IMR-90 (cell line): Measurements from ENCODE around the gene SDR39U1. TPM values are rescaled to one million over a fixed set of nuclear protein-coding genes. Genes with fewer than 3 reads are reported as not detected.

Source experiments
- ATAC-seq: fragments of 200-7000 bp; cut with Tn5 transposase; 2 replicates; pipeline ENCODE4 v1.9.1; 2020; ENCODE audit warnings: low read depth, mild to moderate bottlenecking, moderate library complexity
- BruUV-seq: library from RNA; stranded (reverse); fragments of 400-500 nt; replicated peaks from 2 replicates; lab custom pipeline; 2021; lab: Mats Ljungman, UMichigan
- CTCF ChIA-PET: fragments of 300-600 bp; formaldehyde crosslinking; extraction: SDS; loops from one replicate; lab custom pipeline; 2021; ENCODE audit warnings: antibody characterized with exemption; lab: Yijun Ruan, JAX
- POLR2A ChIA-PET: fragments of 300-600 bp; sonication (Branson Sonifier 250); formaldehyde crosslinking; loops from one replicate; lab custom pipeline; 2022; ENCODE audit warnings: antibody characterized with exemption; ENCODE audit not compliant: unreplicated experiment; lab: Charles Lee
- DNase-seq: peaks from one replicate; pipeline ENCODE4 v3.0.0; 2013
- H2AFZ ChIP-seq: replicated peaks from 2 replicates; pipeline ENCODE3; 2013; ENCODE audit warnings: low read length, mild to moderate bottlenecking; ENCODE audit not compliant: poor library complexity
- H2AK5ac ChIP-seq: 2 replicates; pipeline ENCODE4 v1.6.1; 2013; ENCODE audit warnings: low read depth, low read length, inconsistent platforms
- H2AK9ac ChIP-seq: replicated peaks from 2 replicates; pipeline ENCODE3; 2013; ENCODE audit warnings: mild to moderate bottlenecking, low read depth, low read length, moderate library complexity; ENCODE audit not compliant: poor library complexity
- H2BK120ac ChIP-seq: 2 replicates; pipeline ENCODE4 v1.6.1; 2013; ENCODE audit warnings: low read depth, low read length, inconsistent platforms
- H2BK15ac ChIP-seq: 3 replicates; pipeline ENCODE4 v1.6.1; 2013; ENCODE audit warnings: low read depth, low read length, inconsistent platforms
- H2BK20ac ChIP-seq: 2 replicates; pipeline ENCODE4 v1.6.1; 2013; ENCODE audit warnings: low read depth, mild to moderate bottlenecking, inconsistent platforms, low read length, moderate library complexity
- H2BK5ac ChIP-seq: 2 replicates; pipeline ENCODE4 v1.6.1; 2013; ENCODE audit warnings: mild to moderate bottlenecking, low read depth, low read length, inconsistent platforms; ENCODE audit not compliant: poor library complexity, severe bottlenecking
- H3K14ac ChIP-seq: replicated peaks from 2 replicates; pipeline ENCODE4 v1.6.1; 2013; ENCODE audit warnings: low read depth, low read length, inconsistent platforms
- H3K18ac ChIP-seq: 2 replicates; pipeline ENCODE4 v1.6.1; 2013; ENCODE audit warnings: low read depth, low read length, control low read depth
- H3K23ac ChIP-seq: 2 replicates; pipeline ENCODE4 v1.6.1; 2013; ENCODE audit warnings: low read depth, low read length, inconsistent platforms
- H3K27ac ChIP-seq: 2 replicates; pipeline ENCODE4 v1.5.1; 2013; ENCODE audit warnings: mild to moderate bottlenecking, control low read depth, low read length; ENCODE audit not compliant: insufficient read depth
- H3K27me3 ChIP-seq: 2 replicates; pipeline ENCODE4 v1.6.1; 2013; ENCODE audit warnings: low read length; ENCODE audit not compliant: control insufficient read depth, insufficient read depth
- H3K36me3 ChIP-seq: 2 replicates; pipeline ENCODE4 v1.6.1; 2013; ENCODE audit warnings: low read length, mixed read lengths; ENCODE audit not compliant: control insufficient read depth, insufficient read depth
- H3K4ac ChIP-seq: 2 replicates; pipeline ENCODE4 v1.6.1; 2013; ENCODE audit warnings: low read depth, low read length, inconsistent platforms
- H3K4me1 ChIP-seq: 2 replicates; pipeline ENCODE4 v1.6.1; 2013; ENCODE audit warnings: low read length, mixed read lengths; ENCODE audit not compliant: control insufficient read depth, insufficient read depth
- H3K4me2 ChIP-seq: 2 replicates; pipeline ENCODE4 v1.6.1; 2013; ENCODE audit warnings: low read depth, mild to moderate bottlenecking, control low read depth, low read length, moderate library complexity
- H3K4me3 ChIP-seq: 2 replicates; pipeline ENCODE4 v1.5.1; 2013; ENCODE audit warnings: low read depth, mild to moderate bottlenecking, control low read depth, low read length, moderate library complexity; ENCODE audit not compliant: insufficient read depth
- H3K56ac ChIP-seq: 2 replicates; pipeline ENCODE4 v1.6.1; 2013; ENCODE audit warnings: low read length, inconsistent platforms; ENCODE audit not compliant: insufficient read depth; ENCODE audit errors: extremely low read depth
- H3K79me1 ChIP-seq, 2 experiments: 2 replicates each; pipeline ENCODE4 v1.6.1; 2013; ENCODE audit warnings: low read length in 2 of 2, inconsistent platforms in 1 of 2, low read depth in 1 of 2
- H3K9ac ChIP-seq: 2 replicates; pipeline ENCODE4 v1.6.1; 2013; ENCODE audit warnings: low read depth, low read length, control low read depth
- H3K9me1 ChIP-seq: 2 replicates; pipeline ENCODE4 v1.6.1; 2013; ENCODE audit warnings: low read length, inconsistent platforms; ENCODE audit not compliant: insufficient read depth
- H3K9me3 ChIP-seq: 2 replicates; pipeline ENCODE4 v1.6.1; 2013; ENCODE audit warnings: low read length; ENCODE audit not compliant: control insufficient read depth, insufficient read depth
- H4K20me1 ChIP-seq: 2 replicates; pipeline ENCODE4 v1.6.1; 2013; ENCODE audit warnings: low read length, inconsistent platforms; ENCODE audit not compliant: insufficient read depth
- H4K5ac ChIP-seq: 2 replicates; pipeline ENCODE4 v1.6.1; 2013; ENCODE audit warnings: mild to moderate bottlenecking, low read depth, low read length, control low read depth
- H4K8ac ChIP-seq, 2 experiments: 2 replicates each; pipeline ENCODE4 v1.6.1; 2013; ENCODE audit warnings: low read depth in 2 of 2, low read length in 2 of 2, control low read depth in 1 of 2, inconsistent platforms in 1 of 2
- H4K91ac ChIP-seq: 2 replicates; pipeline ENCODE4 v1.6.1; 2013; ENCODE audit warnings: low read depth, low read length, inconsistent platforms; ENCODE audit not compliant: insufficient read depth
- BHLHE40 ChIP-seq: fragments of 150-350 bp; IDR thresholded peaks from 2 replicates; pipeline ENCODE4 v1.6.1; 2016; ENCODE audit warnings: mild to moderate bottlenecking, low read depth, low read length
- CHD1 ChIP-seq: IDR thresholded peaks from 2 replicates; pipeline ENCODE4 v1.6.1; 2012; ENCODE audit warnings: low read depth, low read length, improper control_type of control experiment
- FOS ChIP-seq: fragments of 150-350 bp; IDR thresholded peaks from 2 replicates; pipeline ENCODE4 v1.6.1; 2016; ENCODE audit warnings: low read depth, low read length
- MAFK ChIP-seq: IDR thresholded peaks from 2 replicates; pipeline ENCODE4 v1.6.1; 2012; ENCODE audit warnings: low read depth, low read length, improper control_type of control experiment
- MAZ ChIP-seq: IDR thresholded peaks from 2 replicates; pipeline ENCODE4 v1.6.1; 2012; ENCODE audit warnings: low read depth, mild to moderate bottlenecking, low read length, improper control_type of control experiment, moderate library complexity, borderline replicate concordance
- MXI1 ChIP-seq: IDR thresholded peaks from 2 replicates; pipeline ENCODE4 v1.6.1; 2012; ENCODE audit warnings: low read depth, mild to moderate bottlenecking, low read length, moderate library complexity, borderline replicate concordance
- NFE2L2 ChIP-seq: fragments of 150-350 bp; IDR thresholded peaks from 2 replicates; pipeline ENCODE4 v1.6.1; 2016; ENCODE audit warnings: low read depth, mild to moderate bottlenecking, low read length
- RAD21 ChIP-seq: IDR thresholded peaks from 2 replicates; pipeline ENCODE4 v1.6.1; 2012; ENCODE audit warnings: low read length, improper control_type of control experiment
- RCOR1 ChIP-seq: IDR thresholded peaks from 2 replicates; pipeline ENCODE4 v1.6.1; 2012; ENCODE audit warnings: mild to moderate bottlenecking, low read length, improper control_type of control experiment; ENCODE audit not compliant: insufficient replicate concordance
- SMC3 ChIP-seq: fragments of 150-350 bp; IDR thresholded peaks from 2 replicates; pipeline ENCODE4 v1.6.1; 2016; ENCODE audit warnings: low read depth, mild to moderate bottlenecking, antibody characterized with exemption, low read length, moderate library complexity
- WGBS, 2 experiments: methylation state at CpG; one replicate each; pipeline versions ENCODE4 v1.1.5 to v1.1.7; 2013; ENCODE audit warnings: missing lambda C conversion rate in 2 of 2; ENCODE audit not compliant: insufficient read length in 1 of 2; ENCODE audit errors: extremely low coverage in 2 of 2; 5-methylcytosine and 5-hydroxymethylcytosine counted together
- dilution Hi-C: fragments of 300-500 bp; cut with HindIII; formaldehyde crosslinking; loops from one replicate; pipeline ENCODE4 v1.14.3; 2018; ENCODE audit warnings: low sequenced_read_pairs; ENCODE audit not compliant: unreplicated experiment
- in situ Hi-C: fragments of 300-500 bp; cut with MboI; formaldehyde crosslinking; loops from 3 replicates; pipeline ENCODE4 v1.14.3; 2019; ENCODE audit warnings: low sequenced_read_pairs, inconsistent platforms, mixed read lengths
- intact Hi-C: fragments of 100-400 bp; cut with micrococcal nuclease; formaldehyde crosslinking; loops from 2 replicates; pipeline ENCODE4 v1.10.0; 2022
- polyA plus RNA-seq, 3 experiments: library from polyadenylated mRNA; depleted of rRNA; stranded (reverse); fragments of >200 nt; gene quantifications; 2 replicates each; pipeline ENCODE4 v1.2.3, GENCODE V29; 2012; ENCODE audit warnings: low replicate concordance in 1 of 3
- total RNA-seq: library from RNA; depleted of rRNA; stranded (reverse); fragments of >200 nt; gene quantifications from 2 replicates; pipeline ENCODE4 v1.2.3, GENCODE V29; 2012
- TF ChIP-seq, protein P1 (sequence below): fragments of 150-350 bp; IDR thresholded peaks from 2 replicates; pipeline ENCODE4 v1.6.1; 2017; ENCODE audit warnings: mild to moderate bottlenecking, antibody characterized with exemption, low read length, low read depth
- TF ChIP-seq, protein P2 (sequence below): fragments of 150-350 bp; IDR thresholded peaks from 2 replicates; pipeline ENCODE4 v1.6.1; 2016; ENCODE audit warnings: low read depth, mild to moderate bottlenecking, low read length, moderate library complexity, borderline replicate concordance

The SDR39U1 gene
- total and polyA plus RNA-seq, 2 of the 4 experiments (the other 2 are of a cell fraction), result 7.5 to 46.3 TPM

DNA sequence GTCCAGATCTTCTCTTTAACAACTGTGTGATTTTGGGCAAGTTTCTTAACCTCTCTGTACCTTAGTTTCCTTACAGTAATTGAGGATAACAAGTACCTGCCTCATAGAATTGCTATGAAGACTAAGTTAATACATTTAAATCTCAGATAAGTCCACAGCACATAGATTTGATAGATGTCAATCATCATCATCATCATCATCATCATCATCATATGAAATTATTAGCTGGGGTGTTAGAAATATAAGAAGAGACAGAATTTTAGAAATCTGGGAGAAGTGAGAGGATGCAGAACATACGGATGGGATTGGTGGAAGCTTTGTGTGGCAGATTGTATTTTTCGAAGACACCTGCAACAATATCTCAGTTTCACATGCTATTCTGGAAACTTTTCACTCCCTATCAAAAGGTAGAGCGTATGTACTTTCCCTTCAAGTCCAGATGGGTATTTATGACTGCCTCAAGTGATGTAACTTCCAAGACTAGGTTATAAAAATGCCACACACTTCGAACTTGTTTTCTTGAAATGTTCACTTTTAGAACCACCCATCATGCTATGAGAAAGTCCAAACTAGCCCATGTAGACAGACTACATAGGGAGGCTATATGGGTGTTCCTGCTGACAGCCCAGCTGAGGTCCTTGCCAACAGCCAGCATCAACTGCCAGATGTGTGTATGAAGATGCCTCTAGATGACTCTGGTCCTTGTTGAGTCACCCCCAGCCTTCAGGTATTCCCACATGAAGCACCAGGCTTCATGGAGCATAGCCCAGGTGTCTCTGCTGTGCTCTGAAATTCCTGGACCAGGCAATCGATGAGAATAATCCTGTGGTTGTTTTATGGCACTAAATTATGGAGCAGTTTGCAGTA is 20.7 kb upstream of the SDR39U1 start:
- Histone ChIP-seq H3K4me1 (no peaks in the 10 kb centered on the region), H3K14ac (no peak overlapping the region), H2BK15ac (no peak overlapping the region), H3K4me3 (no peak overlapping the region), H2AFZ (no peak overlapping the region), H3K18ac (no peak overlapping the region), H3K79me1 (no peaks in the 10 kb centered on the region), H3K4me2 (no peak overlapping the region), H3K9ac (no peak overlapping the region), H2AK5ac (no peak overlapping the region), H3K27ac (no peak overlapping the region), H2BK120ac (no peak overlapping the region), H3K27me3 (no peaks in the 10 kb centered on the region), H2BK5ac (no peak overlapping the region), H2AK9ac (no peak overlapping the region), H3K9me1 (no peaks in the 10 kb centered on the region), H4K20me1 (no peaks in the 10 kb centered on the region), H4K5ac (no peak overlapping the region), H3K36me3 (no peaks in the 10 kb centered on the region), H3K4ac (no peak overlapping the region), H2BK20ac (no peak overlapping the region), H3K23ac (no peak overlapping the region), H4K8ac (no peak overlapping the region), H3K56ac (no peak overlapping the region), H3K9me3 (no peaks in the 10 kb centered on the region), H4K91ac (no peak overlapping the region)
- CTCF ChIA-PET, result no interaction called here
- in situ Hi-C loops, result no loop called here
- BruUV-seq, result no TSS peak
- POLR2A ChIA-PET, result no interaction called here
- ATAC-seq (no peak), DNase-seq (no peak)
- intact Hi-C loops, result loop anchor here (10.0 kb wide), 1 partner anchor 162 kb away; no protein-coding TSS in a partner anchor
- no peak for TF ChIP-seq FOS
- no peak for TF ChIP-seq MXI1
- TF ChIP-seq, protein P1, sequence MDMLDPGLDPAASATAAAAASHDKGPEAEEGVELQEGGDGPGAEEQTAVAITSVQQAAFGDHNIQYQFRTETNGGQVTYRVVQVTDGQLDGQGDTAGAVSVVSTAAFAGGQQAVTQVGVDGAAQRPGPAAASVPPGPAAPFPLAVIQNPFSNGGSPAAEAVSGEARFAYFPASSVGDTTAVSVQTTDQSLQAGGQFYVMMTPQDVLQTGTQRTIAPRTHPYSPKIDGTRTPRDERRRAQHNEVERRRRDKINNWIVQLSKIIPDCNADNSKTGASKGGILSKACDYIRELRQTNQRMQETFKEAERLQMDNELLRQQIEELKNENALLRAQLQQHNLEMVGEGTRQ, result no peak
- no peak for TF ChIP-seq RAD21
- no peak for TF ChIP-seq BHLHE40
- TF ChIP-seq MAFK, result no peak
- TF ChIP-seq RCOR1, result no peak
- TF ChIP-seq NFE2L2, result no peak
- TF ChIP-seq MAZ, result no peak
- no peak for TF ChIP-seq SMC3
- TF ChIP-seq, protein P2, sequence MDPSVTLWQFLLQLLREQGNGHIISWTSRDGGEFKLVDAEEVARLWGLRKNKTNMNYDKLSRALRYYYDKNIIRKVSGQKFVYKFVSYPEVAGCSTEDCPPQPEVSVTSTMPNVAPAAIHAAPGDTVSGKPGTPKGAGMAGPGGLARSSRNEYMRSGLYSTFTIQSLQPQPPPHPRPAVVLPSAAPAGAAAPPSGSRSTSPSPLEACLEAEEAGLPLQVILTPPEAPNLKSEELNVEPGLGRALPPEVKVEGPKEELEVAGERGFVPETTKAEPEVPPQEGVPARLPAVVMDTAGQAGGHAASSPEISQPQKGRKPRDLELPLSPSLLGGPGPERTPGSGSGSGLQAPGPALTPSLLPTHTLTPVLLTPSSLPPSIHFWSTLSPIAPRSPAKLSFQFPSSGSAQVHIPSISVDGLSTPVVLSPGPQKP, result no peak
- no peak for TF ChIP-seq CHD1
- dilution Hi-C loops, result no loop called here
- no CpG with 5 or more reads among the region's 5 CpGs for WGBS, 2 experiments
